ENCODE data around the gene CMTM4.

- TF ChIP-seq CTCF (IDR thresholded peaks at IDR 0.05), result no peak
- no peak for TF ChIP-seq EZH2 (IDR thresholded peaks at IDR 0.05; ENCODE audit: borderline replicate concordance, insufficient read depth, low read depth, low read length, poor library complexity, severe bottlenecking)
Observed at GRCh38 chr16:66662445-66663194, 33.9 kb downstream of the CMTM4 start.

Measured in B cell (primary cell).